ENCODE results near the gene AFF2. TPM values are rescaled to one million over a fixed set of nuclear protein-coding genes. Genes with fewer than 3 reads are reported as not detected.

AFF2 gene
- total RNA-seq, 4 donors from 2014 or later, result 0.27 to 0.32 TPM; not detected in 2

DNA sequence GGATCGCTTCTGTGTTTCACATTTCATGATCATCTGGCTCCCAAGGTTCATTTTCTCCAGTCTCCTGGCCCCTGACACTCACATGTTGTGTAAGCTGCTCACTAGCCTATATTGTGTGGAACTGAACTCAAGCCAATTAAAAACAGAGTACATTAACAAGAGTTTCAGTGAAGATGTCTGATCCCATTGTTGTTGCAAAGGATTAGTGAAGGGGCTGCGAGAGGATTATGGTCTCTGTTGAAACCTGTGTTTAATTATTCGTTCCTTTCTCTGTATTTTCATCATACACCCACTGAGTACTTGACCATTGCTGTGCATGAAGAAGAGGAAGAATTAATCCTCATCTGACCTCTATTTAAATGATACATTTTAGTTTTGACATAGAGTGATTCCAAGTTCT is 54.7 kb downstream of the AFF2 start:
- H3K36me3 ChIP-seq, result no peaks in the 10 kb centered on the region
- intact Hi-C loops (cut with DNase I; ENCODE audit: low total_unique reads), result no loop called here
- H3K27me3 ChIP-seq, result no peaks in the 10 kb centered on the region
- WGBS, 2 donors (ENCODE audit: low coverage in 1 of 2), result 71 to 83% methylated on average over 1 to 3 of the region's 3 CpGs
- no peak for TF ChIP-seq POLR2AphosphoS5 (IDR thresholded peaks at IDR 0.05)
- TF ChIP-seq POLR2A (IDR thresholded peaks at IDR 0.05), result no peak
- TF ChIP-seq, protein P1, sequence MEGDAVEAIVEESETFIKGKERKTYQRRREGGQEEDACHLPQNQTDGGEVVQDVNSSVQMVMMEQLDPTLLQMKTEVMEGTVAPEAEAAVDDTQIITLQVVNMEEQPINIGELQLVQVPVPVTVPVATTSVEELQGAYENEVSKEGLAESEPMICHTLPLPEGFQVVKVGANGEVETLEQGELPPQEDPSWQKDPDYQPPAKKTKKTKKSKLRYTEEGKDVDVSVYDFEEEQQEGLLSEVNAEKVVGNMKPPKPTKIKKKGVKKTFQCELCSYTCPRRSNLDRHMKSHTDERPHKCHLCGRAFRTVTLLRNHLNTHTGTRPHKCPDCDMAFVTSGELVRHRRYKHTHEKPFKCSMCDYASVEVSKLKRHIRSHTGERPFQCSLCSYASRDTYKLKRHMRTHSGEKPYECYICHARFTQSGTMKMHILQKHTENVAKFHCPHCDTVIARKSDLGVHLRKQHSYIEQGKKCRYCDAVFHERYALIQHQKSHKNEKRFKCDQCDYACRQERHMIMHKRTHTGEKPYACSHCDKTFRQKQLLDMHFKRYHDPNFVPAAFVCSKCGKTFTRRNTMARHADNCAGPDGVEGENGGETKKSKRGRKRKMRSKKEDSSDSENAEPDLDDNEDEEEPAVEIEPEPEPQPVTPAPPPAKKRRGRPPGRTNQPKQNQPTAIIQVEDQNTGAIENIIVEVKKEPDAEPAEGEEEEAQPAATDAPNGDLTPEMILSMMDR (IDR thresholded peaks at IDR 0.05), result no peak
- no peak for TF ChIP-seq EP300 (IDR thresholded peaks at IDR 0.05; ENCODE audit: low read depth)
- no peaks in the 10 kb centered on the region for H3K4me1 ChIP-seq
- in situ Hi-C loops (cut with MboI; ENCODE audit: low pct_ligation_motif_present in 1 of 4, low pct_unique_long_range_greater_than_20kb in 1 of 4, low sequenced_read_pairs in 3 of 4), result no loop called here
- DNase-seq, result no peak
- H3K4me3 ChIP-seq, result no peak overlapping the region
- H3K27ac ChIP-seq, result no peak overlapping the region
- no peaks in the 10 kb centered on the region for H3K9me3 ChIP-seq

DNA sequence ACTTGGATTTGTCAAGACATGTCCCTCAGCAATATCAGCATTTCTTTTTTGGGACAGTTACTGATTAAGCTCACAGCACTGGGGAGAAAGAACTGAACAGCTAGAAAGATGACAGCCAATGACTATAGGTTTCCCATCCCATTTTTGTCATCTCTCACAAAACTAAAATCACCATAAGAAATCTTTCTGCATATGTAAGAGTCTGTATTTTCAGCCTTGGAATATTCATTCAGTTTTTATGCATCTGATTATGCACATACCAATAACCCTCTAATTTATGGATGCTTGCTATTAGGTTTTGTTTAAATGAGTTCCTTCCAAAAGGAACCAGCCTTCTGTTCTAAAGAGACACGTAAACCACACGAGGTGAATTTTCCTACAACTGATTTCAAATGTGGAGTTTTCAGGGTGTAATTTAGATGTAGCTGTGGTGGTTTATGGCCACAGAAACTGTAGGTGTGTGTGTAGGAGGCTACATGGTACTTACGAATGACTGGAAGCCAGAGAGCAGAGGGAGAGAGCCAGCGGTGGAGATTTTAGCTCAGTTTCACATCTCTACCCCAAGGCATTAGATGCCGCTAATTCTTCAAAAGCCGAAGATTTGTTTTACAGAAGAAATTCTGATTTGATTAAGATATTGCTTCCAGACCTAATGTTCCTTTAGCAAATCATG is 55.3 kb downstream of the AFF2 start:
- no peaks in the 10 kb centered on the region for H3K36me3 ChIP-seq
- no peak for DNase-seq

DNA sequence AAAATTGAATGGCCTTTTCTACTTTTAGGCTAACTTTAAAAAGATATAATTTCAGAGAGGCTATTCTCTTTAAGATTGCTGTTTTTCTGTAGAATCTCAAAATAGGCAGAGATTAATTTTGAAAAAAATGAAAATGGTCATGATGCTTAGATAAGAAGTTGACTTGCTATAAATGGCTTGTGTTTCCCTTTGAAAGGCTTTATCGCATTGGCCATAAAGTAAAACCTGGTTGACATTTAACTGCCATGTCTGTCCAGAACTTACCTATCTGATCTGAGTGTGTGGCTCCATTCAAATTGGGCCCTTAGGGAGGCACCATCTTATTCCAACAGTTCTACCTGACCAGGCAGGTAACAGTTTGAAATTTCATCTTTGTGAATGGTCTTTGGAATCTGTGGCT is 56.1 kb downstream of the AFF2 start:
- no peak for DNase-seq
- no peaks in the 10 kb centered on the region for H3K9me3 ChIP-seq
- H3K36me3 ChIP-seq, result no peaks in the 10 kb centered on the region
- no peak for TF ChIP-seq EP300 (IDR thresholded peaks at IDR 0.05; ENCODE audit: low read depth)
- in situ Hi-C loops (cut with MboI; ENCODE audit: low pct_ligation_motif_present in 1 of 4, low pct_unique_long_range_greater_than_20kb in 1 of 4, low sequenced_read_pairs in 3 of 4), result no loop called here
- intact Hi-C loops (cut with DNase I; ENCODE audit: low total_unique reads), result no loop called here
- WGBS, 2 donors (ENCODE audit: low coverage in 1 of 2), result 79% methylated on average over 1 of the region's 1 CpG; no CpG with 5 or more reads in 1 of the 2 donors
- H3K27me3 ChIP-seq, result no peaks in the 10 kb centered on the region
- no peaks in the 10 kb centered on the region for H3K4me1 ChIP-seq
- H3K27ac ChIP-seq, result no peak overlapping the region
- no peak overlapping the region for H3K4me3 ChIP-seq

More for the DNA sequence above, 55.3 kb downstream of the AFF2 start:
- Histone ChIP-seq H3K4me1 (no peaks in the 10 kb centered on the region), H3K27ac (no peak overlapping the region), H3K9me3 (no peaks in the 10 kb centered on the region), H3K27me3 (no peaks in the 10 kb centered on the region), H3K4me3 (no peak overlapping the region)
- in situ Hi-C loops (cut with MboI; ENCODE audit: low pct_ligation_motif_present in 1 of 4, low pct_unique_long_range_greater_than_20kb in 1 of 4, low sequenced_read_pairs in 3 of 4) (no loop called here), intact Hi-C loops (cut with DNase I; ENCODE audit: low total_unique reads) (no loop called here)
- 42 to 72% methylated on average over 2 to 6 of the region's 6 CpGs for WGBS, 2 donors (ENCODE audit: low coverage in 1 of 2)
- TF ChIP-seq POLR2AphosphoS5 (IDR thresholded peaks at IDR 0.05), result no peak
- no peak for TF ChIP-seq EP300 (IDR thresholded peaks at IDR 0.05; ENCODE audit: low read depth)
- TF ChIP-seq, protein P1 (IDR thresholded peaks at IDR 0.05), result no peak
- TF ChIP-seq POLR2A (IDR thresholded peaks at IDR 0.05), result no peak

DNA sequence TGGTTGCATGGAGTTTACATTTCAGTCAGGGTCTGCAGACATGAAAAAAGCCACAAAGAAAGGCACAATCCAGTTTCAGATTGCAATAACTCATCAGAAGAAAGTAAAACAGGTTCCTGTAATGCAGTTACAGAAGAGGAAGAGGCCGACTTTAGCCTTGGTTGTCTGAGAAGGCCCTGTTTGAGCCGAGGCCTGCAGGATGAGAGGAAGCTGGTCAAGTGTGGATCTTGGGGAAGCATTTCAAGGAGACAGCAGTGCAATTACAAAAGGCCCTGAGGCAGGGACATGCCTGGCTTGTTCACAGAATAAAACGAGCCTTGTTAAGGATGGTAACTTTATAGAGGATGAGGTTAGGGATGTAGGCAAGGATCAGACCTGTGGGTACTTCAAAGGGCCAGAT is 62.4 kb downstream of the AFF2 start:
- H3K27me3 ChIP-seq, result no peaks in the 10 kb centered on the region
- no peaks in the 10 kb centered on the region for H3K4me1 ChIP-seq
- H3K4me3 ChIP-seq, result no peak overlapping the region
- no peaks in the 10 kb centered on the region for H3K36me3 ChIP-seq
- H3K27ac ChIP-seq, result no peak overlapping the region
- DNase-seq, result no peak
- in situ Hi-C loops (cut with MboI; ENCODE audit: low pct_ligation_motif_present in 1 of 4, low pct_unique_long_range_greater_than_20kb in 1 of 4, low sequenced_read_pairs in 3 of 4) (no loop called here), intact Hi-C loops (cut with DNase I; ENCODE audit: low total_unique reads) (no loop called here)
- H3K9me3 ChIP-seq, result no peaks in the 10 kb centered on the region
- 39 to 40% methylated on average over 1 to 3 of the region's 3 CpGs for WGBS, 2 donors (ENCODE audit: low coverage in 1 of 2)
- TF ChIP-seq POLR2A (IDR thresholded peaks at IDR 0.05), result no peak
- TF ChIP-seq, protein P1 (IDR thresholded peaks at IDR 0.05), result no peak
- no peak for TF ChIP-seq POLR2AphosphoS5 (IDR thresholded peaks at IDR 0.05)
- TF ChIP-seq EP300 (IDR thresholded peaks at IDR 0.05; ENCODE audit: low read depth), result no peak

DNA sequence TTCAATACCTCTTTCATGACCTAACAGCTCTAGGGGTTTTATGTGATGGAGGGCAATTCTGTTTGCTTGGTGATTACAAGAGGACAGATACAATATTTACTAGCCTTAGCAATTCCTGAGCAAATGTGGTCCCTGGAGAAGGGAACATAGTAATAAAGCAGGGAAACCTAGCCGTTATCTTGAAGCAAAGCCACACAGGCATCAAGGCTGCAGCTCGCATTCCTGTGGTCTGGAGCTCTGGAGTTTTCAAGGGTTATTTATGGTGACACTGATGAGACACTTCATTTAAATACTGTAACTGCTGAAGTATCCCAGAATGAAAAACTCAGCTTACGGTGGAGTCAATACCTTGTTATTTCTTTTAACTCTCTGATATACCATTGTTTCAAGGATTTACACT is 66.8 kb downstream of the AFF2 start:
- Histone ChIP-seq H3K27me3 (no peaks in the 10 kb centered on the region), H3K27ac (no peak overlapping the region), H3K9me3 (no peaks in the 10 kb centered on the region), H3K4me3 (no peak overlapping the region), H3K36me3 (no peaks in the 10 kb centered on the region), H3K4me1 (no peaks in the 10 kb centered on the region)
- TF ChIP-seq POLR2AphosphoS5 (IDR thresholded peaks at IDR 0.05) (no peak), EP300 (IDR thresholded peaks at IDR 0.05; ENCODE audit: low read depth) (no peak), POLR2A (IDR thresholded peaks at IDR 0.05) (no peak)
- TF ChIP-seq, protein P1 (IDR thresholded peaks at IDR 0.05), result no peak
- 60 to 62% methylated on average over 1 to 3 of the region's 3 CpGs for WGBS, 2 donors (ENCODE audit: low coverage in 1 of 2)
- no peak for DNase-seq
- intact Hi-C loops (cut with DNase I; ENCODE audit: low total_unique reads), result no loop called here
- in situ Hi-C loops (cut with MboI; ENCODE audit: low pct_ligation_motif_present in 1 of 4, low pct_unique_long_range_greater_than_20kb in 1 of 4, low sequenced_read_pairs in 3 of 4), result no loop called here
